HG03520 (cell line): Measurements from ENCODE around the gene CERS3.
"Not testable (repeated sequence)": the region's sequence is repeated elsewhere in the genome, so short reads cannot be mapped to it uniquely, and the experiment has no call there.

ENCODE experiments used
- ATAC-seq: cut with Tn5 transposase; IDR thresholded peaks from one replicate; pipeline ENCODE4 v1.9.1; 2021; ENCODE audit warnings: mild to moderate bottlenecking, moderate library complexity; ENCODE audit not compliant: unreplicated experiment

The CERS3 gene

GRCh38 chr15:100468285-100468684 lies 60.5 kb downstream of the CERS3 start:
- ATAC-seq: no peak

GRCh38 chr15:100466073-100466472 lies 62.7 kb downstream of the CERS3 start:
- no peak for ATAC-seq

- ATAC-seq: no peak
These were observed 63.9 kb downstream of the CERS3 start for GRCh38 chr15:100464888-100465287.

- no peak for ATAC-seq
These were observed 64.5 kb downstream of the CERS3 start for GRCh38 chr15:100464256-100464655.

- no peak for ATAC-seq
These were observed 65.2 kb downstream of the CERS3 start for GRCh38 chr15:100463515-100463914.

GRCh38 chr15:100461049-100461448 lies 67.7 kb downstream of the CERS3 start:
- ATAC-seq: no peak

- no peak for ATAC-seq
These were observed 71.5 kb downstream of the CERS3 start for GRCh38 chr15:100457201-100457600.

GRCh38 chr15:100454148-100454547 lies 74.6 kb downstream of the CERS3 start:
- ATAC-seq: no peak

- no peak for ATAC-seq
These were observed 80.3 kb downstream of the CERS3 start for GRCh38 chr15:100448481-100448880.

GRCh38 chr15:100441063-100441462 lies 87.7 kb downstream of the CERS3 start:
- ATAC-seq: not testable (repeated sequence)

- no peak for ATAC-seq
These were observed 89.2 kb downstream of the CERS3 start for GRCh38 chr15:100439514-100439913.

- ATAC-seq: no peak
These were observed 90.2 kb downstream of the CERS3 start for GRCh38 chr15:100438570-100438969.

GRCh38 chr15:100437261-100437660 lies 91.5 kb downstream of the CERS3 start:
- no peak for ATAC-seq

- ATAC-seq: no peak
These were observed 94.2 kb downstream of the CERS3 start for GRCh38 chr15:100434561-100434960.

- no peak for ATAC-seq
These were observed 94.7 kb downstream of the CERS3 start for GRCh38 chr15:100434038-100434437.

- no peak for ATAC-seq
These were observed 95.4 kb downstream of the CERS3 start for GRCh38 chr15:100433304-100433703.

- no peak for ATAC-seq
These were observed 98.3 kb downstream of the CERS3 start for GRCh38 chr15:100430411-100430810.

- ATAC-seq: no peak
These were observed 99.5 kb downstream of the CERS3 start for GRCh38 chr15:100429116-100429728.

- no peak for ATAC-seq
These were observed 101.8 kb downstream of the CERS3 start for GRCh38 chr15:100426937-100427336.

- ATAC-seq: no peak
These were observed 123.6 kb downstream of the CERS3 start for GRCh38 chr15:100405179-100405578.

- ATAC-seq: no peak
These were observed 127.8 kb downstream of the CERS3 start for GRCh38 chr15:100400996-100401395.

- ATAC-seq: no peak
These were observed 133.9 kb downstream of the CERS3 start for GRCh38 chr15:100394736-100395440.

GRCh38 chr15:100393008-100393407 lies 135.7 kb downstream of the CERS3 start:
- ATAC-seq: no peak
